ENCODE results near the gene BABAM2.

BABAM2 gene

DNA sequence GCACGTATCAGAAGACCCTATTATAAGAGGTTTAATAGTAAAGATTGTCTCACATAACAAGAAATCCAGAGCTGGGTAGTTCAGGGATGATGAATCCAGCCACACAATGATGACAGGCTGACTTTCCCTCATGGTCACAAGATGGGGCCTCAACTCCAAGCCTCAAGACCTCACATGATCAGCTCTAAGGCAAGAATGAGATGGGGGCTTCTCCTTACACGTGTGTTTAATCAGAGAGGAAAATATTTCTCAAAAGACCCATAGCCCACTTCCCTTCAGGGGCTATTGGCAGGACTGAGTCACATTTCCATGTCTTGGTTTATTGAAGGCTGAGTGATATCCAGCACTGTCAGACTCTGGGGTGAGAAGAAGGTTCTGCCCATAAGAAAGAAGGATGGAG, 402.0 kb downstream of the BABAM2 start:
- Histone ChIP-seq H3K27me3 (ENCODE audit: low read length) (no peaks in the 10 kb centered on the region), H3F3A (ENCODE audit: insufficient read depth) (no peaks in the 10 kb centered on the region), H3K4me2 (ENCODE audit: low read depth, low read length, poor library complexity, severe bottlenecking) (no peak overlapping the region), H3K79me2 (ENCODE audit: insufficient read depth, low read length) (no peaks in the 10 kb centered on the region), H2AFZ (ENCODE audit: low read depth, low read length, severe bottlenecking) (no peak overlapping the region), H3K36me3 (ENCODE audit: low read length) (no peaks in the 10 kb centered on the region), H3K9me2 (replicated peaks; ENCODE audit: insufficient read depth, low read length) (no peaks in the 10 kb centered on the region), H3K9ac (ENCODE audit: low read length) (no peak overlapping the region), H3K4me3 (ENCODE audit: insufficient read depth, low read length, poor library complexity, severe bottlenecking) (no peak overlapping the region), H3K27ac (ENCODE audit: low read depth, low read length) (no peak overlapping the region), H3K9me3 (ENCODE audit: insufficient read depth, low read length) (no peaks in the 10 kb centered on the region), H4K20me1 (ENCODE audit: low read depth, low read length) (no peaks in the 10 kb centered on the region)
- TF ChIP-seq EZH2phosphoT487 (conservative IDR thresholded peaks at IDR 0.05; ENCODE audit: low read length), result no peak
- TF ChIP-seq, protein P1, sequence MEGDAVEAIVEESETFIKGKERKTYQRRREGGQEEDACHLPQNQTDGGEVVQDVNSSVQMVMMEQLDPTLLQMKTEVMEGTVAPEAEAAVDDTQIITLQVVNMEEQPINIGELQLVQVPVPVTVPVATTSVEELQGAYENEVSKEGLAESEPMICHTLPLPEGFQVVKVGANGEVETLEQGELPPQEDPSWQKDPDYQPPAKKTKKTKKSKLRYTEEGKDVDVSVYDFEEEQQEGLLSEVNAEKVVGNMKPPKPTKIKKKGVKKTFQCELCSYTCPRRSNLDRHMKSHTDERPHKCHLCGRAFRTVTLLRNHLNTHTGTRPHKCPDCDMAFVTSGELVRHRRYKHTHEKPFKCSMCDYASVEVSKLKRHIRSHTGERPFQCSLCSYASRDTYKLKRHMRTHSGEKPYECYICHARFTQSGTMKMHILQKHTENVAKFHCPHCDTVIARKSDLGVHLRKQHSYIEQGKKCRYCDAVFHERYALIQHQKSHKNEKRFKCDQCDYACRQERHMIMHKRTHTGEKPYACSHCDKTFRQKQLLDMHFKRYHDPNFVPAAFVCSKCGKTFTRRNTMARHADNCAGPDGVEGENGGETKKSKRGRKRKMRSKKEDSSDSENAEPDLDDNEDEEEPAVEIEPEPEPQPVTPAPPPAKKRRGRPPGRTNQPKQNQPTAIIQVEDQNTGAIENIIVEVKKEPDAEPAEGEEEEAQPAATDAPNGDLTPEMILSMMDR (IDR thresholded peaks at IDR 0.05; ENCODE audit: insufficient read depth, low read length, poor library complexity, severe bottlenecking), result no peak

DNA sequence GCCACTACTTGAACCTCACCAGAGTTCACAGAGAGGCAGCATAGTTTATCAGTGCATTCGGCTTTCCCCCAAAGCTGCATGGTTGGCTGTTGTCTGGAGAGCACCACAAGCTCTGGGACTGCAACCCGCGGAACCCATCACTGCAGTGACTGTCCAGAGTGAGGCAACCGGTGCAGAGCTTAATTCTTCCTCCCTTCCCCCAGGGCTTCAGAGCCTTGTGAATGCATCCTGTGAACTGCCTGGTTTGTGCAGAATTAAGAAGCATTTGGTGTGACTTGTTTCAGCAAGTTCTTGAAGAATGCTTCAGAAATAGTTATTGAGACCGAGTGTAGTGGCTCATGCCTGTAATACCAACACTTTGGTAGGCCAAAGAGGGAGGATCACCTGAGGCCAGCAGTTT, 402.9 kb downstream of the BABAM2 start:
- H3F3A ChIP-seq (ENCODE audit: insufficient read depth), result no peaks in the 10 kb centered on the region
- no peaks in the 10 kb centered on the region for H3K27me3 ChIP-seq (ENCODE audit: low read length)
- H3K4me3 ChIP-seq (ENCODE audit: insufficient read depth, low read length, poor library complexity, severe bottlenecking), result no peak overlapping the region
- no peak overlapping the region for H2AFZ ChIP-seq (ENCODE audit: low read depth, low read length, severe bottlenecking)
- H3K4me2 ChIP-seq (ENCODE audit: low read depth, low read length, poor library complexity, severe bottlenecking), result no peak overlapping the region
- H3K9me2 ChIP-seq (replicated peaks; ENCODE audit: insufficient read depth, low read length), result no peaks in the 10 kb centered on the region
- H3K9ac ChIP-seq (ENCODE audit: low read length), result no peak overlapping the region
- H4K20me1 ChIP-seq (ENCODE audit: low read depth, low read length), result no peaks in the 10 kb centered on the region
- H3K27ac ChIP-seq (ENCODE audit: low read depth, low read length), result no peak overlapping the region
- H3K36me3 ChIP-seq (ENCODE audit: low read length), result no peaks in the 10 kb centered on the region
- no peaks in the 10 kb centered on the region for H3K79me2 ChIP-seq (ENCODE audit: insufficient read depth, low read length)
- H3K9me3 ChIP-seq (ENCODE audit: insufficient read depth, low read length), result no peaks in the 10 kb centered on the region
- TF ChIP-seq, protein P1 (IDR thresholded peaks at IDR 0.05; ENCODE audit: insufficient read depth, low read length, poor library complexity, severe bottlenecking), result no peak
- no peak for TF ChIP-seq EZH2phosphoT487 (conservative IDR thresholded peaks at IDR 0.05; ENCODE audit: low read length)

DNA sequence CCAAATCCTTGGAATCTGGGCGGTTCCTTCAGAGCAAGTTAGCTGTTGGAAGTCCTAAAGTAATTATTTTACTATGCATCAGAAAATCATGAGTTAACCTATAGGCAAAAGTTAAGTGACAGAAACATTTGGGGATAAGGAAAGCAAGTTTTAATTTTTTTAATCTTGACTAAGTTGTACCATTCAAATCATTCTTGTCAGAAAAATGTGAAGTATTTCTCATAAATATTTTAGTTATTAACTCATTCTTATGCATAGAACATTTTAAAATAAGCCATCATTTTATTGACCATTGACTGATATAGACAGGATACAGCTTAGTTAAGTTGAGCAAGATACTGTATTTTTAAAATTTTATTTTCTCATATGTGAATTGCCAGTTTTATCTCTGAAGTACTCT, 403.9 kb downstream of the BABAM2 start:
- Histone ChIP-seq H3K9me3 (ENCODE audit: insufficient read depth, low read length) (no peaks in the 10 kb centered on the region), H3K27me3 (ENCODE audit: low read length) (no peaks in the 10 kb centered on the region), H3K4me2 (ENCODE audit: low read depth, low read length, poor library complexity, severe bottlenecking) (no peak overlapping the region), H3K79me2 (ENCODE audit: insufficient read depth, low read length) (no peaks in the 10 kb centered on the region), H3K9ac (ENCODE audit: low read length) (no peak overlapping the region), H3K9me2 (replicated peaks; ENCODE audit: insufficient read depth, low read length) (no peaks in the 10 kb centered on the region), H3K36me3 (ENCODE audit: low read length) (no peaks in the 10 kb centered on the region), H3K27ac (ENCODE audit: low read depth, low read length) (no peak overlapping the region), H3K4me3 (ENCODE audit: insufficient read depth, low read length, poor library complexity, severe bottlenecking) (no peak overlapping the region), H4K20me1 (ENCODE audit: low read depth, low read length) (no peaks in the 10 kb centered on the region), H2AFZ (ENCODE audit: low read depth, low read length, severe bottlenecking) (no peak overlapping the region), H3F3A (ENCODE audit: insufficient read depth) (no peaks in the 10 kb centered on the region)
- TF ChIP-seq EZH2phosphoT487 (conservative IDR thresholded peaks at IDR 0.05; ENCODE audit: low read length), result no peak
- TF ChIP-seq, protein P1 (IDR thresholded peaks at IDR 0.05; ENCODE audit: insufficient read depth, low read length, poor library complexity, severe bottlenecking), result no peak

All from SU-DHL-6 (cell line).